ENCODE results near the gene PRDM16. TPM values are rescaled to one million over a fixed set of nuclear protein-coding genes. Genes with fewer than 3 reads are reported as not detected.

PRDM16 gene
- total RNA-seq, 1 donor from 2014 or later: 5.6 TPM

- TF ChIP-seq CTCF (IDR thresholded peaks at IDR 0.05; ENCODE audit: insufficient read depth, low read length, poor library complexity, severe bottlenecking): no peak
- Histone ChIP-seq H3K27me3 (ENCODE audit: control insufficient read depth, insufficient read depth, low read length) (peaks cover 29% of the 10 kb centered on the region), H3K4me3 (ENCODE audit: low read depth, low read length) (no peak overlapping the region), H3K36me3 (ENCODE audit: control insufficient read depth, insufficient read depth, low read length) (no peaks in the 10 kb centered on the region)
- DNase-seq (ENCODE audit: low read depth): no peak
Measured at GRCh38 chr1:3323021-3323795, 254.2 kb downstream of the PRDM16 start.

- H3K27me3 ChIP-seq (ENCODE audit: control insufficient read depth, insufficient read depth, low read length): peaks cover 29% of the 10 kb centered on the region
- H3K4me3 ChIP-seq (ENCODE audit: low read depth, low read length): no peak overlapping the region
- H3K36me3 ChIP-seq (ENCODE audit: control insufficient read depth, insufficient read depth, low read length): no peaks in the 10 kb centered on the region
- no peak for DNase-seq (ENCODE audit: low read depth)
- TF ChIP-seq CTCF (IDR thresholded peaks at IDR 0.05; ENCODE audit: insufficient read depth, low read length, poor library complexity, severe bottlenecking): no peak
Measured at GRCh38 chr1:3323796-3324703, 255.0 kb downstream of the PRDM16 start.

GRCh38 chr1:3324704-3325535, 255.9 kb downstream of the PRDM16 start:
- DNase-seq (ENCODE audit: low read depth): no peak

GRCh38 chr1:3326516-3327388, 257.7 kb downstream of the PRDM16 start:
- no peak for DNase-seq (ENCODE audit: low read depth)
- Histone ChIP-seq H3K36me3 (ENCODE audit: control insufficient read depth, insufficient read depth, low read length) (no peaks in the 10 kb centered on the region), H3K4me3 (ENCODE audit: low read depth, low read length) (no peak overlapping the region), H3K27me3 (ENCODE audit: control insufficient read depth, insufficient read depth, low read length) (peaks cover 32% of the 10 kb centered on the region)
- no peak for TF ChIP-seq CTCF (IDR thresholded peaks at IDR 0.05; ENCODE audit: insufficient read depth, low read length, poor library complexity, severe bottlenecking)

More at GRCh38 chr1:3324704-3325535, 255.9 kb downstream of the PRDM16 start:
- H3K27me3 ChIP-seq (ENCODE audit: control insufficient read depth, insufficient read depth, low read length): peaks cover 32% of the 10 kb centered on the region
- TF ChIP-seq CTCF (IDR thresholded peaks at IDR 0.05; ENCODE audit: insufficient read depth, low read length, poor library complexity, severe bottlenecking): no peak
- H3K36me3 ChIP-seq (ENCODE audit: control insufficient read depth, insufficient read depth, low read length): no peaks in the 10 kb centered on the region
- H3K4me3 ChIP-seq (ENCODE audit: low read depth, low read length): no peak overlapping the region

GRCh38 chr1:3327389-3327702, 258.3 kb downstream of the PRDM16 start:
- TF ChIP-seq CTCF (IDR thresholded peaks at IDR 0.05; ENCODE audit: insufficient read depth, low read length, poor library complexity, severe bottlenecking): no peak
- DNase-seq (ENCODE audit: low read depth): no peak
- H3K36me3 ChIP-seq (ENCODE audit: control insufficient read depth, insufficient read depth, low read length): no peaks in the 10 kb centered on the region
- no peak overlapping the region for H3K4me3 ChIP-seq (ENCODE audit: low read depth, low read length)
- H3K27me3 ChIP-seq (ENCODE audit: control insufficient read depth, insufficient read depth, low read length): peaks cover 32% of the 10 kb centered on the region

Data from kidney epithelial cell (primary cell).